HepG2 (cell line): ENCODE results near the gene TMIGD3. TPM values are rescaled to one million over a fixed set of nuclear protein-coding genes. Genes with fewer than 3 reads are reported as not detected.

Experiments used
- ATM ChIP-seq: fragments of 450-650 bp; IDR thresholded peaks from 2 replicates; pipeline ENCODE4 v1.7.1; 2017; ENCODE audit warnings: mild to moderate bottlenecking, borderline replicate concordance
- CCDC6 ChIP-seq: sonication (generic); formaldehyde crosslinking; IDR thresholded peaks from 2 replicates; pipeline ENCODE4 v1.8.1; 2022; ENCODE audit warnings: mild to moderate bottlenecking, missing genetic modification reagents, moderate library complexity
- KDM5A ChIP-seq: fragments of 200-600 bp; sonication (generic); IDR thresholded peaks from 2 replicates; pipeline ENCODE4 v1.7.0; 2018; ENCODE audit warnings: antibody characterized with exemption, mild to moderate bottlenecking, low read length, borderline replicate concordance
- MEF2D ChIP-seq: sonication (generic); formaldehyde crosslinking; IDR thresholded peaks from 2 replicates; pipeline ENCODE4 v1.5.1; 2020; ENCODE audit warnings: mild to moderate bottlenecking, missing genetic modification reagents
- NPAS2 ChIP-seq: sonication (generic); formaldehyde crosslinking; IDR thresholded peaks from 2 replicates; pipeline ENCODE4 v1.8.0; 2022; ENCODE audit warnings: mild to moderate bottlenecking, missing genetic modification reagents, borderline replicate concordance
- NR2F1 ChIP-seq, 2 experiments: fragments of 450-650 bp in 1 of 2; formaldehyde crosslinking in 1 of 2; IDR thresholded peaks; 2 replicates each; pipeline versions ENCODE4 v1.5.0 to v1.6.1; 2016 to 2020; ENCODE audit warnings: mild to moderate bottlenecking in 1 of 2, missing compliant biosample characterization in 1 of 2, missing genetic modification reagents in 1 of 2, moderate library complexity in 1 of 2
- SAFB2 ChIP-seq: sonication (generic); formaldehyde crosslinking; IDR thresholded peaks from 2 replicates; pipeline ENCODE4 v1.5.1; 2020; ENCODE audit warnings: missing genetic modification reagents, low read depth, mild to moderate bottlenecking, borderline replicate concordance
- TARDBP ChIP-seq: sonication (generic); formaldehyde crosslinking; IDR thresholded peaks from 2 replicates; pipeline ENCODE4 v1.8.0; 2022; ENCODE audit warnings: mild to moderate bottlenecking, missing genetic modification reagents
- ZNF441 ChIP-seq: sonication (generic); formaldehyde crosslinking; IDR thresholded peaks from 2 replicates; pipeline ENCODE4 v1.7.0; 2021; ENCODE audit warnings: missing genetic modification reagents, borderline replicate concordance
- ZNF468 ChIP-seq: sonication (generic); formaldehyde crosslinking; IDR thresholded peaks from 2 replicates; pipeline ENCODE4 v1.8.0; 2022; ENCODE audit warnings: mild to moderate bottlenecking, moderate library complexity, missing genetic modification reagents
- ZNF569 ChIP-seq: sonication (generic); formaldehyde crosslinking; IDR thresholded peaks from 2 replicates; pipeline ENCODE4 v1.5.0; 2020; ENCODE audit warnings: mild to moderate bottlenecking, missing genetic modification reagents, moderate library complexity, borderline replicate concordance
- ZNF724P ChIP-seq: sonication (generic); formaldehyde crosslinking; IDR thresholded peaks from 2 replicates; pipeline ENCODE4 v1.8.0; 2022; ENCODE audit warnings: missing genetic modification reagents, borderline replicate concordance
- ZNF878 ChIP-seq: sonication (generic); formaldehyde crosslinking; IDR thresholded peaks from 2 replicates; pipeline ENCODE4 v1.8.1; 2023; ENCODE audit warnings: mild to moderate bottlenecking, missing genetic modification reagents, moderate library complexity
- polyA plus RNA-seq, 8 experiments: library from polyadenylated mRNA; depleted of rRNA in 3 of 8; stranded (reverse) in 7 of 8; unstranded in 1 of 8; fragments of >200 nt; fragmentation: Illumina TruSeq in 4 of 8; extraction: Trizol in 4 of 8; gene quantifications; 2 replicates each; pipeline versions ENCODE4 v1.2.1 to v1.2.3, GENCODE V29; 2011 to 2016; ENCODE audit warnings: low read depth in 4 of 8, missing spikeins in 1 of 8, mixed read lengths in 1 of 8; ENCODE audit not compliant: insufficient read depth in 1 of 8
- total RNA-seq, 5 experiments: library from RNA; depleted of rRNA; stranded (reverse); fragments of >200 nt; fragmentation: Illumina TruSeq; extraction: Trizol; gene quantifications; 2 replicates each; pipeline ENCODE4 v1.2.3, GENCODE V29; 2016; ENCODE audit warnings: low read depth in 1 of 5
- TF ChIP-seq, protein P1 (sequence below): sonication (generic); formaldehyde crosslinking; IDR thresholded peaks from 2 replicates; pipeline ENCODE4 v1.8.0; 2022; ENCODE audit warnings: missing genetic modification reagents, mild to moderate bottlenecking, moderate library complexity, borderline replicate concordance
- TF ChIP-seq, protein P2 (sequence below): sonication (generic); formaldehyde crosslinking; IDR thresholded peaks from 2 replicates; pipeline ENCODE4; 2020; ENCODE audit warnings: missing genetic modification reagents, mild to moderate bottlenecking, borderline replicate concordance
- TF ChIP-seq, protein P3 (sequence below): sonication (generic); formaldehyde crosslinking; conservative IDR thresholded peaks from 2 replicates; pipeline ENCODE4 v1.8.0; 2022; ENCODE audit warnings: mild to moderate bottlenecking, moderate library complexity, missing genetic modification reagents
- TF ChIP-seq, protein P4 (sequence below): sonication (generic); formaldehyde crosslinking; IDR thresholded peaks from 2 replicates; pipeline ENCODE4 v1.4.0; 2020; ENCODE audit warnings: missing genetic modification reagents, borderline replicate concordance

Gene TMIGD3
- total and polyA plus RNA-seq, 2 of the 13 experiments (the other 11 are each of a cell fraction or from before 2014, with no cell fraction given), result not detected

DNA sequence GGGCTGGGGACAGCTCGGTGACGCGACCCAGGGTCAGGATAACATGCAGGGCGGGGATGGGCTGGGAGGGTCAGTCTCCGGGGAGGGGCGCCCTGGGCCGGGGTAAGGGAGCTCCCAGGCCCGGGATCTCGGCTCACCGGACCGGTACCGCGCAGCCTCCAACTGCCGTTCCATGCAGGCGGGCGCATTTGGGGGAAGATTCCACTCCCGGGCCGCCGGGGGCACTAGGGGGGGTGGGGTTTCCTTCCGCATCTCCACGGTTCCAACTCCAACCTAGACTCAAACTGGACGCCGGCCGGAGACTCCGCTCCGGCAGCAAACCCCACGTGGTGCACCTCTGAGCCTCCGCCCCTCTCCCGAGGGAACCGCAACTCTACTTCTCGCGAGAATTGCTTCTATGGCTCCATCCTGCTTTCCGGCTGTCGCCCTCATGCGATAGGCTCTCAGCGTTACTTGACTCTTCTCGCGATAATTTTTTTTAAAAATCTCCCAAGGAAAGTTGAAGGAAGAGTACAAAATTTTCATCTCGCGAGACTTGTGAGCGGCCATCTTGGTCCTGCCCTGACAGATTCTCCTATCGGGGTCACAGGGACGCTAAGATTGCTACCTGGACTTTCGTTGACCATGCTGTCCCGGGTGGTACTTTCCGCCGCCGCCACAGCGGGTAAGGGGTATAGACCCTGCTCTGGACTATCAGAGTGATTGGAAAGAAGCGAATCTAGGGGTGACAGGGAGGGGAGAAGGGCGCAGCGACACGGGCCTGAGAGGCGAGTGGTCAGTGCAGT is 54.3 kb downstream of the TMIGD3 start, which contains the start of the genes ATP5PB and WDR77 (continued):
- TF ChIP-seq CCDC6 (CRISPR knock-in tag) (peak; percentile 34; the same call in 1 of the 2 replicates), ZNF569 (CRISPR knock-in tag) (no peak), ZNF724P (CRISPR knock-in tag) (no peak), ZNF878 (CRISPR knock-in tag) (no peak), ZNF441 (CRISPR knock-in tag) (no peak), ZNF468 (CRISPR knock-in tag) (no peak), SAFB2 (CRISPR knock-in tag) (no peak), NR2F1 (CRISPR knock-in tag; IDR thresholded peaks at IDR 0.05) (no peak), ATM (no peak), KDM5A (peak; percentile 92), TARDBP (CRISPR knock-in tag) (no peak; the same call in 1 of the 2 replicates), MEF2D (CRISPR knock-in tag) (no peak; the same call in 1 of the 2 replicates), NPAS2 (CRISPR knock-in tag) (no peak)
- TF ChIP-seq, protein P1, sequence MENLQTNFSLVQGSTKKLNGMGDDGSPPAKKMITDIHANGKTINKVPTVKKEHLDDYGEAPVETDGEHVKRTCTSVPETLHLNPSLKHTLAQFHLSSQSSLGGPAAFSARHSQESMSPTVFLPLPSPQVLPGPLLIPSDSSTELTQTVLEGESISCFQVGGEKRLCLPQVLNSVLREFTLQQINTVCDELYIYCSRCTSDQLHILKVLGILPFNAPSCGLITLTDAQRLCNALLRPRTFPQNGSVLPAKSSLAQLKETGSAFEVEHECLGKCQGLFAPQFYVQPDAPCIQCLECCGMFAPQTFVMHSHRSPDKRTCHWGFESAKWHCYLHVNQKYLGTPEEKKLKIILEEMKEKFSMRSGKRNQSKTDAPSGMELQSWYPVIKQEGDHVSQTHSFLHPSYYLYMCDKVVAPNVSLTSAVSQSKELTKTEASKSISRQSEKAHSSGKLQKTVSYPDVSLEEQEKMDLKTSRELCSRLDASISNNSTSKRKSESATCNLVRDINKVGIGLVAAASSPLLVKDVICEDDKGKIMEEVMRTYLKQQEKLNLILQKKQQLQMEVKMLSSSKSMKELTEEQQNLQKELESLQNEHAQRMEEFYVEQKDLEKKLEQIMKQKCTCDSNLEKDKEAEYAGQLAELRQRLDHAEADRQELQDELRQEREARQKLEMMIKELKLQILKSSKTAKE (CRISPR knock-in tag), result no peak
- TF ChIP-seq, protein P2, sequence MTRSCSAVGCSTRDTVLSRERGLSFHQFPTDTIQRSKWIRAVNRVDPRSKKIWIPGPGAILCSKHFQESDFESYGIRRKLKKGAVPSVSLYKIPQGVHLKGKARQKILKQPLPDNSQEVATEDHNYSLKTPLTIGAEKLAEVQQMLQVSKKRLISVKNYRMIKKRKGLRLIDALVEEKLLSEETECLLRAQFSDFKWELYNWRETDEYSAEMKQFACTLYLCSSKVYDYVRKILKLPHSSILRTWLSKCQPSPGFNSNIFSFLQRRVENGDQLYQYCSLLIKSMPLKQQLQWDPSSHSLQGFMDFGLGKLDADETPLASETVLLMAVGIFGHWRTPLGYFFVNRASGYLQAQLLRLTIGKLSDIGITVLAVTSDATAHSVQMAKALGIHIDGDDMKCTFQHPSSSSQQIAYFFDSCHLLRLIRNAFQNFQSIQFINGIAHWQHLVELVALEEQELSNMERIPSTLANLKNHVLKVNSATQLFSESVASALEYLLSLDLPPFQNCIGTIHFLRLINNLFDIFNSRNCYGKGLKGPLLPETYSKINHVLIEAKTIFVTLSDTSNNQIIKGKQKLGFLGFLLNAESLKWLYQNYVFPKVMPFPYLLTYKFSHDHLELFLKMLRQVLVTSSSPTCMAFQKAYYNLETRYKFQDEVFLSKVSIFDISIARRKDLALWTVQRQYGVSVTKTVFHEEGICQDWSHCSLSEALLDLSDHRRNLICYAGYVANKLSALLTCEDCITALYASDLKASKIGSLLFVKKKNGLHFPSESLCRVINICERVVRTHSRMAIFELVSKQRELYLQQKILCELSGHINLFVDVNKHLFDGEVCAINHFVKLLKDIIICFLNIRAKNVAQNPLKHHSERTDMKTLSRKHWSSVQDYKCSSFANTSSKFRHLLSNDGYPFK (CRISPR knock-in tag), result peak; percentile 74; the same call in 1 of the 2 replicates
- TF ChIP-seq, protein P3, sequence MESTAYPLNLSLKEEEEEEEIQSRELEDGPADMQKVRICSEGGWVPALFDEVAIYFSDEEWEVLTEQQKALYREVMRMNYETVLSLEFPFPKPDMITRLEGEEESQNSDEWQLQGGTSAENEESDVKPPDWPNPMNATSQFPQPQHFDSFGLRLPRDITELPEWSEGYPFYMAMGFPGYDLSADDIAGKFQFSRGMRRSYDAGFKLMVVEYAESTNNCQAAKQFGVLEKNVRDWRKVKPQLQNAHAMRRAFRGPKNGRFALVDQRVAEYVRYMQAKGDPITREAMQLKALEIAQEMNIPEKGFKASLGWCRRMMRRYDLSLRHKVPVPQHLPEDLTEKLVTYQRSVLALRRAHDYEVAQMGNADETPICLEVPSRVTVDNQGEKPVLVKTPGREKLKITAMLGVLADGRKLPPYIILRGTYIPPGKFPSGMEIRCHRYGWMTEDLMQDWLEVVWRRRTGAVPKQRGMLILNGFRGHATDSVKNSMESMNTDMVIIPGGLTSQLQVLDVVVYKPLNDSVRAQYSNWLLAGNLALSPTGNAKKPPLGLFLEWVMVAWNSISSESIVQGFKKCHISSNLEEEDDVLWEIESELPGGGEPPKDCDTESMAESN, result peak; percentile 13; the same call in 1 of the 2 replicates
- TF ChIP-seq, protein P4, sequence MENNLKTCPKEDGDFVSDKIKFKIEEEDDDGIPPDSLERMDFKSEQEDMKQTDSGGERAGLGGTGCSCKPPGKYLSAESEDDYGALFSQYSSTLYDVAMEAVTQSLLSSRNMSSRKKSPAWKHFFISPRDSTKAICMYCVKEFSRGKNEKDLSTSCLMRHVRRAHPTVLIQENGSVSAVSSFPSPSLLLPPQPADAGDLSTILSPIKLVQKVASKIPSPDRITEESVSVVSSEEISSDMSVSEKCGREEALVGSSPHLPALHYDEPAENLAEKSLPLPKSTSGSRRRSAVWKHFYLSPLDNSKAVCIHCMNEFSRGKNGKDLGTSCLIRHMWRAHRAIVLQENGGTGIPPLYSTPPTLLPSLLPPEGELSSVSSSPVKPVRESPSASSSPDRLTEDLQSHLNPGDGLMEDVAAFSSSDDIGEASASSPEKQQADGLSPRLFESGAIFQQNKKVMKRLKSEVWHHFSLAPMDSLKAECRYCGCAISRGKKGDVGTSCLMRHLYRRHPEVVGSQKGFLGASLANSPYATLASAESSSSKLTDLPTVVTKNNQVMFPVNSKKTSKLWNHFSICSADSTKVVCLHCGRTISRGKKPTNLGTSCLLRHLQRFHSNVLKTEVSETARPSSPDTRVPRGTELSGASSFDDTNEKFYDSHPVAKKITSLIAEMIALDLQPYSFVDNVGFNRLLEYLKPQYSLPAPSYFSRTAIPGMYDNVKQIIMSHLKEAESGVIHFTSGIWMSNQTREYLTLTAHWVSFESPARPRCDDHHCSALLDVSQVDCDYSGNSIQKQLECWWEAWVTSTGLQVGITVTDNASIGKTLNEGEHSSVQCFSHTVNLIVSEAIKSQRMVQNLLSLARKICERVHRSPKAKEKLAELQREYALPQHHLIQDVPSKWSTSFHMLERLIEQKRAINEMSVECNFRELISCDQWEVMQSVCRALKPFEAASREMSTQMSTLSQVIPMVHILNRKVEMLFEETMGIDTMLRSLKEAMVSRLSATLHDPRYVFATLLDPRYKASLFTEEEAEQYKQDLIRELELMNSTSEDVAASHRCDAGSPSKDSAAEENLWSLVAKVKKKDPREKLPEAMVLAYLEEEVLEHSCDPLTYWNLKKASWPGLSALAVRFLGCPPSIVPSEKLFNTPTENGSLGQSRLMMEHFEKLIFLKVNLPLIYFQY (CRISPR knock-in tag), result peak; percentile 72; the same call in 1 of the 2 replicates
